Measurements from ENCODE around the gene ELK3. TPM values are rescaled to one million over a fixed set of nuclear protein-coding genes. Genes with fewer than 3 reads are reported as not detected.

Gene ELK3
- total and polyA plus RNA-seq, 4 donors: 9.1 to 68.5 (median 40.3) TPM

GRCh38 chr12:96228566-96229248 is 34.5 kb downstream of the ELK3 start:
- ATAC-seq (ENCODE audit: insufficient read depth, low FRiP score): no peak
- Histone ChIP-seq H3K27ac (ENCODE audit: low read depth in 1 of 2, low read length in 1 of 2) (no peak overlapping the region), H3K4me1 (ENCODE audit: control insufficient read depth in 5 of 5, insufficient read depth in 5 of 5, low read length in 5 of 5) (peaks cover 1 to 23% (median 6%) of the 10 kb centered on the region in 5 donors), H3K9ac (ENCODE audit: insufficient read depth in 1 of 2, low read length in 2 of 2) (no peak overlapping the region), H3K4me3 (no peak overlapping the region), H3K27me3 (ENCODE audit: control insufficient read depth in 3 of 3, insufficient read depth in 3 of 3, low read length in 2 of 3) (no peaks in the 10 kb centered on the region), H3K9me3 (ENCODE audit: control insufficient read depth in 4 of 4, insufficient read depth in 3 of 4, low read length in 3 of 4) (no peaks in the 10 kb centered on the region), H3K36me3 (ENCODE audit: control insufficient read depth in 4 of 4, insufficient read depth in 4 of 4, low read length in 4 of 4) (peaks cover 6 to 12% (median 9%) of the 10 kb centered on the region in 4 donors)
- TF ChIP-seq CTCF (IDR thresholded peaks at IDR 0.05; ENCODE audit: control extremely low read depth, extremely low read depth): no peak
- DNase-seq: no peak
- 80 to 87% methylated on average over 12 of the region's 12 CpGs for WGBS, 2 donors

- H3K4me3 ChIP-seq: no peak overlapping the region
- no peaks in the 10 kb centered on the region for H3K27me3 ChIP-seq (ENCODE audit: control insufficient read depth in 3 of 3, insufficient read depth in 3 of 3, low read length in 2 of 3)
- H3K9ac ChIP-seq (ENCODE audit: insufficient read depth in 1 of 2, low read length in 2 of 2): no peak overlapping the region
- peaks cover 0 to 20% (median 10%) of the 10 kb centered on the region in 5 donors for H3K4me1 ChIP-seq (ENCODE audit: control insufficient read depth in 5 of 5, insufficient read depth in 5 of 5, low read length in 5 of 5)
- no peaks in the 10 kb centered on the region for H3K9me3 ChIP-seq (ENCODE audit: control insufficient read depth in 4 of 4, insufficient read depth in 3 of 4, low read length in 3 of 4)
- H3K27ac ChIP-seq (ENCODE audit: low read depth in 1 of 2, low read length in 1 of 2): no peak overlapping the region
- ATAC-seq (ENCODE audit: insufficient read depth, low FRiP score): no peak
- WGBS, 2 donors: 94 to 95% methylated on average over 13 of the region's 13 CpGs
- H3K36me3 ChIP-seq (ENCODE audit: control insufficient read depth in 4 of 4, insufficient read depth in 4 of 4, low read length in 4 of 4): peaks cover 0 to 13% (median 9%) of the 10 kb centered on the region in 4 donors
- no peak for DNase-seq
- TF ChIP-seq CTCF (IDR thresholded peaks at IDR 0.05; ENCODE audit: control extremely low read depth, extremely low read depth): no peak
These were observed 36.5 kb downstream of the ELK3 start for GRCh38 chr12:96230646-96231045.

- peaks cover 0 to 28% (median 15%) of the 10 kb centered on the region in 5 donors for H3K4me1 ChIP-seq (ENCODE audit: control insufficient read depth in 5 of 5, insufficient read depth in 5 of 5, low read length in 5 of 5)
- WGBS, 2 donors: 75 to 79% methylated on average over 7 of the region's 7 CpGs
- peak overlapping the region in 1 of 2 donors; percentile 24 for H3K27ac ChIP-seq (ENCODE audit: low read depth in 1 of 2, low read length in 1 of 2)
- DNase-seq (no peak), ATAC-seq (ENCODE audit: insufficient read depth, low FRiP score) (no peak)
- no peak overlapping the region for H3K4me3 ChIP-seq
- TF ChIP-seq CTCF (IDR thresholded peaks at IDR 0.05; ENCODE audit: control extremely low read depth, extremely low read depth): no peak
- no peaks in the 10 kb centered on the region for H3K9me3 ChIP-seq (ENCODE audit: control insufficient read depth in 4 of 4, insufficient read depth in 3 of 4, low read length in 3 of 4)
- H3K9ac ChIP-seq (ENCODE audit: insufficient read depth in 1 of 2, low read length in 2 of 2): peak overlapping the region in 1 of 2 donors; percentile 9
- H3K36me3 ChIP-seq (ENCODE audit: control insufficient read depth in 4 of 4, insufficient read depth in 4 of 4, low read length in 4 of 4): peaks cover 0 to 8% (median 7%) of the 10 kb centered on the region in 4 donors
- no peaks in the 10 kb centered on the region for H3K27me3 ChIP-seq (ENCODE audit: control insufficient read depth in 3 of 3, insufficient read depth in 3 of 3, low read length in 2 of 3)
These were observed 39.0 kb downstream of the ELK3 start for GRCh38 chr12:96233168-96233567.
